Activated T-cell treated with anti-CD3 and anti-CD28 coated beads, Interleukin-2, amount 50 U/mL, for 72 hours (primary cell): ENCODE data around the gene JAKMIP1. TPM values are rescaled to one million over a fixed set of nuclear protein-coding genes. Genes with fewer than 3 reads are reported as not detected.

Experiments
- ATAC-seq, 2 donors: fragments of 150-1000 bp; cut with Tn5 transposase; replicated peaks in 1 of 2; 2 replicates each; pipeline ENCODE4 v1.10.0; 2021; ENCODE audit warnings: moderate library complexity in 2 of 2, mild to moderate bottlenecking in 1 of 2
- DNase-seq, 2 donors: peaks; one replicate each; pipeline ENCODE4 v3.0.0; 2021 to 2022; ENCODE audit warnings: mixed read lengths in 1 of 2
- H3K27ac Mint-ChIP-seq: one replicate; pipeline ENCODE4 v1.8.0; 2022; ENCODE audit warnings: mild to moderate bottlenecking, moderate library complexity, mixed read lengths
- H3K27me3 Mint-ChIP-seq: one replicate; pipeline ENCODE4 v1.8.0; 2022; ENCODE audit warnings: low read depth, mixed read lengths
- H3K36me3 Mint-ChIP-seq, 2 donors: one replicate each; pipeline ENCODE4 v1.8.0; 2022; ENCODE audit warnings: mixed read lengths in 2 of 2, mild to moderate bottlenecking in 1 of 2; ENCODE audit not compliant: insufficient read depth in 2 of 2
- H3K4me1 Mint-ChIP-seq: one replicate; pipeline ENCODE4 v1.8.0; 2022; ENCODE audit warnings: low read depth, mixed read lengths
- H3K4me3 Mint-ChIP-seq, 2 donors: one replicate each; pipeline ENCODE4 v1.8.0; 2022; ENCODE audit warnings: mild to moderate bottlenecking in 2 of 2, mixed read lengths in 2 of 2, moderate library complexity in 2 of 2
- H3K9me3 Mint-ChIP-seq, 2 donors: one replicate each; pipeline ENCODE4 v1.8.0; 2022; ENCODE audit warnings: mixed read lengths in 2 of 2
- total RNA-seq, 2 donors: library from RNA; stranded (reverse); gene quantifications; one replicate each; pipeline ENCODE4 v1.2.3, GENCODE V29; 2022

JAKMIP1 gene
- 10 to 100 TPM in 1 of 2 donors, 1 to 10 TPM in 1; 9.0 to 33.7 TPM for total RNA-seq

GRCh38 chr4:6200011-6200921 lies at the start of gene JAKMIP1:
JAKMIP1 (minus strand) TSS chr4:6200549; CDS start chr4:6112850, 87,699 bp downstream.
- peak; percentile 88 to 97 for DNase-seq
- H3K4me3 Mint-ChIP-seq = peak within 1 kb of the TSS; percentile 84 to 87
- peaks cover 50% of the 10 kb centered on the region for H3K27me3 Mint-ChIP-seq
- ATAC-seq = peak; percentile 78 to 80
- peak within 1 kb of the TSS; percentile 77 for H3K27ac Mint-ChIP-seq
- H3K4me1 Mint-ChIP-seq = peaks cover 27% of the 10 kb centered on the region
- peaks cover 6 to 16% of the 10 kb centered on the region in 2 donors for H3K36me3 Mint-ChIP-seq
- H3K9me3 Mint-ChIP-seq = peaks cover 4% of the 10 kb centered on the region in 2 donors

- DNase-seq = no peak
- peaks cover 5 to 10% of the 10 kb centered on the region in 2 donors for H3K36me3 Mint-ChIP-seq
- no peak for ATAC-seq
- H3K4me1 Mint-ChIP-seq = no peaks in the 10 kb centered on the region
- H3K4me3 Mint-ChIP-seq = no peak overlapping the region
- no peak overlapping the region for H3K27ac Mint-ChIP-seq
- H3K9me3 Mint-ChIP-seq = peaks cover 0 to 8% of the 10 kb centered on the region in 2 donors
- H3K27me3 Mint-ChIP-seq = peaks cover 60% of the 10 kb centered on the region
Measured at GRCh38 chr4:6248394-6248793, 48.0 kb upstream of the JAKMIP1 start.

DNA sequence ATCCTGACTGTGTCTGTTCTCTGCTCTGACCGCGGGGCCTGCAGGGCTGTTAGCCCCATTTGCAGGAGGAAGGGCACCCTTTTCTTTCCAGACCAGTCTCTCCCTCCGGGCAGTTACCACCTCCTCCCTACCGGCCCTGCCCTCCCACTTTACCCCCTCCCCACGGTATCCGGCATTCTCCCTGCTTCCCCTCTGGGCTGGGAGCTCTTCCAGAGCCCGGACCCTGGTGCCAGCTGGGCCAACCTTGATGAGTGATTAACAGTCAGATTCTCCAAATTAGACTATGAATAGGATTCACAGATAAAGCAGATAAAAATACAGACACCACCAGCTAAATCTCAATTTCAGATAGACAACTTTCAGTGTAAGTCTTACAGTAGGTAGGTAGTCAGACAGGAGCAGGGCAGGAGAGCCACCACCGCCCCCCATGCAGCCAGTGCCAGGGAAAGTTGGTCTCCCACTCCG lies 45.9 kb upstream of the JAKMIP1 start:
- no peak for DNase-seq
- Mint-ChIP-seq H3K4me3 (no peak overlapping the region), H3K27me3 (peaks cover 67% of the 10 kb centered on the region), H3K36me3 (peaks cover 5 to 10% of the 10 kb centered on the region in 2 donors), H3K4me1 (no peaks in the 10 kb centered on the region), H3K9me3 (peaks cover 0 to 8% of the 10 kb centered on the region in 2 donors), H3K27ac (no peak overlapping the region)
- no peak for ATAC-seq

DNA sequence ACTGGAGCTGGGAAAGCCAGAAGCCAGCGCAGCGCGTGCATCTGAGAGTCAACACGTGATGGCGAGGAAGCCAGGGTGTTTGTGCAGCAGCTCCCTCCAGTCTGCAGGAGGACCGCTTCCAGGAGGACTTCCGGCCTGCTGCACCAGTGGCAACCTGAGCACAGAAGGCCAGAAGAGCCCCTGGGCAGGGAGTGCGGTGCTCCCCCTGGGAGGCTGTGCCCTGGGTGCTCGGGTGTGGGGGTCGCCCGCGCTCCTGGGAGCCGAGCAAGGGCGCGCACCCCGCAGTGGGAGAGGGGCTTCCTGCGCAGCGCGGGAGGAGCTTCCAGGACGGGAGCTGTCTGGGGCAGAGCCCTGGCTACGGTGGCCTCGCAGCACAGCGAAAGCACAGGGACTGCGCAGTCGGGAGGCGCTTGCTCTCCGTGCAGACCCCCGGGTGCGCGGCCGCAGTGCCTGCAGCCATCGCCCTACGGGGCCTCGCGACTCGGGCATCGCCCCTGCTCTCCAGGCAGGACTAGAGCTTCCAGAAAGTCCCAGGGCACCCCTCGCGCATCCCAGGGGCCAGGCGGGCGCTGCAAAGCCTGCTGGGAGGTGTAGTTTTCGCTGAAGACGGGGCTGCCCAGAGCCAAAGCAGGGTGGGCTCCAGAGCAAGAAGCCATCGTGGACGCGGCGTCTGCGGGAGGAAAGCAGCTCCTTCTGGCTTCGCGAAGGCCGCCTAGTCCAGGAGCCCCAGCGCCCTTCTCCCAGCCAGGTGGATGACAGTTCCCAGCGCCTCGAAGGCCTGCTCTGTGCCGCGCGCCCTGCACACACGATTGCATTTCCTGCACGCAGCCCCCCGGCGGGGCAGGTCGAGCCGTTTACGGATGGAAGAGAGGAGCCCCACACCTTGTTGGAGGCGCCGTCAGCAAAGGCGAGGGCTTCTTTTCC lies 45.2 kb upstream of the JAKMIP1 start:
- peak overlapping the region in 1 of 2 donors; percentile 12 for H3K4me3 Mint-ChIP-seq
- H3K27ac Mint-ChIP-seq = no peak overlapping the region
- no peaks in the 10 kb centered on the region for H3K4me1 Mint-ChIP-seq
- DNase-seq (no peak), ATAC-seq (no peak)
- H3K9me3 Mint-ChIP-seq = peaks cover 0 to 8% of the 10 kb centered on the region in 2 donors
- H3K36me3 Mint-ChIP-seq = peaks cover 5 to 10% of the 10 kb centered on the region in 2 donors
- peaks cover 64% of the 10 kb centered on the region for H3K27me3 Mint-ChIP-seq

GRCh38 chr4:6242271-6243029 lies 42.1 kb upstream of the JAKMIP1 start:
- ATAC-seq = no peak
- H3K36me3 Mint-ChIP-seq = peaks cover 5 to 10% of the 10 kb centered on the region in 2 donors
- H3K27ac Mint-ChIP-seq = no peak overlapping the region
- no peak for DNase-seq
- peaks cover 42% of the 10 kb centered on the region for H3K27me3 Mint-ChIP-seq
- peaks cover 0 to 8% of the 10 kb centered on the region in 2 donors for H3K9me3 Mint-ChIP-seq
- H3K4me3 Mint-ChIP-seq = no peak overlapping the region
- no peaks in the 10 kb centered on the region for H3K4me1 Mint-ChIP-seq

- Mint-ChIP-seq H3K27me3 (peaks cover 30% of the 10 kb centered on the region), H3K4me3 (no peak overlapping the region), H3K4me1 (no peaks in the 10 kb centered on the region), H3K9me3 (peaks cover 0 to 8% of the 10 kb centered on the region in 2 donors), H3K36me3 (peaks cover 5 to 10% of the 10 kb centered on the region in 2 donors), H3K27ac (no peak overlapping the region)
- DNase-seq (no peak), ATAC-seq (no peak)
Measured at GRCh38 chr4:6241062-6241845, 40.9 kb upstream of the JAKMIP1 start.

DNA sequence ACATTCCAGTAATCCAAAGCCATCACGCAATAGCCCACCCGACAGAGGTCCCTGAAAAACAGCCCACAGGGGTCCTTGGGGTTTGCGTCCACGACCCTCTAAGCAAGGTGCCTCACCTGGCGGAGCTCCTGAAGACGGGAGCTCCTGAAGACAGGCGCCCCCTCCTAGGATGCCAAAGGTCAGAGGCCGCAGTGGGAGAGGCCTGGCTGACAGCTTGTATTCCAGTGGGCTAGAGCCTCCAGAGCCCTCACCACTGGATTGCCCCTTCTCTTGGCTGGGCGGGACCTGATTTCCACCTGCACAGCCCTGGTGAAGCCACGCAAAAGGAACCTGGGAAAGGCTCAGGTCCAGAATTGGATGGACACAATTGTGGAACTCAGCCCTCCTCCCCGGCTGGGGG lies 39.6 kb upstream of the JAKMIP1 start:
- no peaks in the 10 kb centered on the region for H3K4me1 Mint-ChIP-seq
- H3K36me3 Mint-ChIP-seq = peaks cover 5 to 10% of the 10 kb centered on the region in 2 donors
- peaks cover 23% of the 10 kb centered on the region for H3K27me3 Mint-ChIP-seq
- DNase-seq (no peak), ATAC-seq (no peak)
- no peak overlapping the region for H3K27ac Mint-ChIP-seq
- H3K9me3 Mint-ChIP-seq = peaks cover 0 to 7% of the 10 kb centered on the region in 2 donors
- H3K4me3 Mint-ChIP-seq = no peak overlapping the region

- Mint-ChIP-seq H3K27ac (no peak overlapping the region), H3K36me3 (peaks cover under 1 to 5% of the 10 kb centered on the region in 2 donors), H3K4me3 (no peak overlapping the region), H3K27me3 (peaks cover 19% of the 10 kb centered on the region), H3K4me1 (no peaks in the 10 kb centered on the region), H3K9me3 (peaks cover 0 to 2% of the 10 kb centered on the region in 2 donors)
- no peak for DNase-seq
- ATAC-seq = no peak
Measured at GRCh38 chr4:6239486-6239885, 39.1 kb upstream of the JAKMIP1 start.

DNA sequence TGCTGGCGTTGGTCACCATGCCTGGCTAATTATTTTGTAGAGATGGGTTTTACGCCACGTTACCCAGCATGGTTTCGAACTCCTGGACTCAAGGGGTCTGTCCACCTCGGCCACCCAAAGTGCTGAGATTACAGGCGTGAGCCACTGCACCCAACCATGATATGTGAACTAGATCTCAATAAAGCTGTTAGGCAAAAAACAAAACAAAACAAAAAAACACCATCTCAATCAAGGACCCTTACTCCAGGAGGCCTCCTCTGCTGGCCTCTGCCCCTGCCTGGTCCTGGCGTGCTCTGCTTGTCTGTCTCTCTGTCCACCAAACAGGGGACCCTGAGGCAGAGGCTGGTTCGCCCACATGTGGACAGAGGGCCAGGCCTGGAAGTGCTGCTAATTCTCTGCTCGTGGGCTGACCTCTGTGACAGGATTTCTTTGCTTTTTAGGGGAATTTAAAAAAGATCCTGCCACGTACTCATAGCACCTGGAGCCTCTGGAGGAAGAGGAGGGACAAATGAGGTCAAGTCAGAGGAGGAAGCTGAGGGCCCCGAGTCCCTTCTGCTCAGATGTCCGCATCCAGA lies 36.6 kb upstream of the JAKMIP1 start:
- Mint-ChIP-seq H3K9me3 (no peaks in the 10 kb centered on the region), H3K4me3 (no peak overlapping the region)

DNA sequence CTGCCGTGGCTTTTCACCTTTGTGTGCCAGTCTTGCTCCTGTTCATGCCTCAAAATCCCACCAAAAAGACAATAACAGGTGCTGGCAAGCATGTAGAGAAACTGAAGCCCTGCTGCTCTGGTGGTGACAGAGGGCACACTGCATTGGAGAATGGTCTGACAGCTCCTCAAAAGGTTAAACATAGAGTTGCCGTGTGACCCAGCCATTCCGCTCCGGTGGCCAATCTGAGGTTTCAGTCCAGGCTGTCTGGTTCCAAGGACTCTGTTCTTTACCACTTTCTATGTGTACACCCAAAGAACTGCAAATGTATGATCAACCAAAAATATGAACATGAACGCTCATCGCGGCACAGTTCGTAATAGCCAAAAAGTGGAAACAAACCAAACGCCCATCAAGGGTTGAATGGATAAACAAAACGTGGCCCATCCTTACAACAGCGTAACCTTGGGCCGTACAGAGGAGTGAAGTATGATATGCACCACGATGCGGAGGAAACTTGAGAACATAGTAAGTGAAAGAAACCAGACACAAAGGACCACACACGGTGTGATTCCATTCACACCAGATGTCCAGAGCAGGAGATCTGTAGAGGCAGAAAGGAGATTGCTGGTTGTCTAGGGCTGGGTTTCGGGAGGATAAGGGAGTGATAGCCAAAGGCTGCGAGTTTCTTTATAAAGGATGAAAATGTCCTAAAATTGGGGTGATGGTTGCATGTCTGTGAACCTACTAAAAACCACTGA lies 35.7 kb upstream of the JAKMIP1 start:
- H3K4me1 Mint-ChIP-seq = no peaks in the 10 kb centered on the region
- H3K4me3 Mint-ChIP-seq = no peak overlapping the region
- no peak overlapping the region for H3K27ac Mint-ChIP-seq
- H3K36me3 Mint-ChIP-seq = no peaks in the 10 kb centered on the region
- H3K9me3 Mint-ChIP-seq = no peaks in the 10 kb centered on the region
- no peaks in the 10 kb centered on the region for H3K27me3 Mint-ChIP-seq
- ATAC-seq (no peak), DNase-seq (no peak)

More for the DNA sequence above, 36.6 kb upstream of the JAKMIP1 start:
- ATAC-seq = no peak
- Mint-ChIP-seq H3K36me3 (no peaks in the 10 kb centered on the region), H3K27ac (no peak overlapping the region), H3K27me3 (no peaks in the 10 kb centered on the region), H3K4me1 (no peaks in the 10 kb centered on the region)
- no peak for DNase-seq

DNA sequence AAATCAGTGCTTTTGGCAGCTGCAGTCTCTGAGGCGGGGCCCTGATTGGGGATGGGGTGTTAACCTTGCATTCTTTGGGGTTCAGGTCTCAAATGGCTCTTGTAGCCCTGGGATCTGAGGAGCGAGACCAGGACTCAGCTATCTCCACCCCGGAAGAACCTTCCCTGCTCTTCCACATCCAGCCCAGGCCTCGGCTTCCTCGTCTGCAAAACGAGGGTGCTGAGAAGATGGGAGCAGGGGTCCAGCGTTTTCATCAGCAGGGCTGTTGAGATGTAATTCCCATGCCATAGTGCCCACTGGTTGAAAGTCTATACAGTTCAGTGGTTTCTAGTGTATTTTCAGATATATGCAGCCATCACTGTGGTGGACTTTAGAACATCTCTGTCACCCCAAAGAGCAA lies 34.7 kb upstream of the JAKMIP1 start:
- ATAC-seq = no peak
- Mint-ChIP-seq H3K27me3 (no peaks in the 10 kb centered on the region), H3K36me3 (no peaks in the 10 kb centered on the region), H3K9me3 (no peaks in the 10 kb centered on the region), H3K4me1 (no peaks in the 10 kb centered on the region), H3K27ac (no peak overlapping the region), H3K4me3 (no peak overlapping the region)
- no peak for DNase-seq
